Activated effector memory CD4-positive, alpha-beta T cell treated with Interleukin-2 at 50 U/mL for 16 hours (primary cell): ENCODE results near the gene KRTAP1-4.
"Not testable (repeated sequence)": the region's sequence is repeated elsewhere in the genome, so short reads cannot be mapped to it uniquely, and the experiment has no call there.

Experiments used
- DNase-seq: peaks from one replicate; pipeline ENCODE4 v3.0.0-alpha.2; 2020

Gene KRTAP1-4

DNA sequence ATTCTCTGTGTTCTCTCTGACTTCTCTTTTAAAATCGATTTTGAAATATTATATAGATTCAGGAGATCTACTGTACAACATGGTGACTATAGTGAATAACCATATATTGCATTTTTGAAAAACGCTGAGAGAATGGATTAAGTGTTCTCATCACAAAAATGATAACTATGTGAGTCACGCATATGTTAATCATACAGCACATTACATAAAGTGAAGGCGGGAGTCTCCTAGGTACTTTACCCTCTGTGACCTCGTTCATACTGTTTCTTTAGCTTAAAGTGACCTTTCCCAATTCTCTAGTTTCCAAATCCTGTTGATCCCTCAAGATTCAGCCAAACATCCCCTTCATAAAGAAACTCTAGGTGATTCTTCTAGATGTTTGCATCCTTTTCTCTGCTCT, 27.2 kb downstream of the KRTAP1-4 start:
- DNase-seq, result no peak

DNA sequence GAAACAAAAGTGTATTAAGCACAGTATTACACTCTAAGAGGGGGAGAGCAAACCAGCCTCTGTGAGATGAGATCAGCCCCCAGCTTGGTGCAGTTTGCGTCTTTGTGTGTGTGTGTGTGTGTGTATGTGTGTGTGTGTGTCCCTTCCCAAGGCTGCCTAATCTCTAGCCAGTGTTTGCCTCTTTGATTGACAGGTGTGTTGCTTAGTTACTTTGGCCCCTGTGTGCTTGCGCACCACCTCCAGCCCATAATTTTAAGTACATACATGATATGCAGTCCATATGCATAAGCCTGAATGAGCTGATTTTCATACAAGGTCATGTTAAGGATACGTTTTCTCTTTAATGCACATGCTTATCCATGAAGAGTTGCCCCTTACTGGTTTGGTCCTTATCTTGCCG, 28.2 kb downstream of the KRTAP1-4 start:
- DNase-seq, result no peak

DNA sequence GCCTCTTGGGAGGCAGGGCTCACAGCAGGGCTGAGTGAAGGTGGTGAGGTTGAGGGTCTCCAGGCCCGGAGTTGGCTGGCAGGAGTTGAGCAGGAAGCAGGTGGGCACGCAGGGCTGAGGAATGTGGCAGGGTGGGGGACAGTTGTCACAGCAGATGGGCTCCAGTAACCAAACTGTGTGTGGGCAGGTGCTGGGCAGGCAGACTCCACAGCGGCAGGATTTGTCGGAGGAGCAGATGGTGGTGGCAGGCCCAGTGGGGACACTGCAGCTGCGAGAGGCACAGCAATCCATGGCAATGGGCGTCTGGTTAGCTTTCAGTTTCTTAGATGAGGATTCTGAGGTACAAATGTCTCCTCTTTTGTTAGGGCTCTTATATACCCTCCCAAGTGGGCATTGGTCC, 30.4 kb downstream of the KRTAP1-4 start, which contains the start of gene KRTAP3-2:
Gene KRTAP3-2, minus strand, starts transcription at position 344 of the 400 bp plus-strand sequence. Its CDS starts 53 bp downstream, at position 291.
- DNase-seq, result not testable (repeated sequence)

DNA sequence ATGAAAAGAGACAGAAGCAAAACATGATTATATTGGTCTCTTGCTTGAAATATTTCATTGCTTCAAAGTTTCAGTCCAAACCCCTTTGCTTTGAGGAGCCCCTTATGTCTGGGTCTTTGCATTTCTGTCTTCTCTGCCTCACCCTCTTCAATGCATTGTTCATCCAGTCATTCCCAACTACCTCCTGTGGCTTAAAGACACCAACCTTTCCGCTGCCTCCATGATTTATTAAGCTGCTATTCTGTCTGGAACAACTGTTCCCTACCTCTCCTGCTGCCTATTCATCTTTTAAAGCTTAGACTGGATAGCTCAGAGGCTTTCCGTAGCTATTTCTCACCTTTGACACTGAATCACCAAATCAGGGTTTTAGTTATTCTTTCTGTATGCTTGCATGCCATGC, 32.6 kb downstream of the KRTAP1-4 start:
- DNase-seq, result no peak

DNA sequence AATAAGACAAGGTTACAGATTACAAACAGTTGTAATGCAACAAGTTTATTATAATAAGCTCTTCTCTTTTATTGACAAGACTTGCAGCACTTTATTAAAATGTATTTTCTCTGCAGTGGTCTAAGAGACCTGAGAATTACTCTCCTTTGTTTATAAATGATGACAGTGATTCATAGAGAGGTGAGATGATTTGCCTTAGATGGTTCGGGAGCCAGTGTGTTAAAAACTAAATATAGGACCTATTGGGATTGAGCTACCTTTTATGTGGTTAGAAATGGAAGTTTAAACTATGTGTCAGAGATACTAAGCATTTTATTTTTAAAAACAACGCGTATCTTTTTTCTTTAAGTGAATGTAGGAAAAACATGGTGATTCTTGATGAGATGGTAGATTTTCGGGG, 33.2 kb downstream of the KRTAP1-4 start:
- no peak for DNase-seq

DNA sequence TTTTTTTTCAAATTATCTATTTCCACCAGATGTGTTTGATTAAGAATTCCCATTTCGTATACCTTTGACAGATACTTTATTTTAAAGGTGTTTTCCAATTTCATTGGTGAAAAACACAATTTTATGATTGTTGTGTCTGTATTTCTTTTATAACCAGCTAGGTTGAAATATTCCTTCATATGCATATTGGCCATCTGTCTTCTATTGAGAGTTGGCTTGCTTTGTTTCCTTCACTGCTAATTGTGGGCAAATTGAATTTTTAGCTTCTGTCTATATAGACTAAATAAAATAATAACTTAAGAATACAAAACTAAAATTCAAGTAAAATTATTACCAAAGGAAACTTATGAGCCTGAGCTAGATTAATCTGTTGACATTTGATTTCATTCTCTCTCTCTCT, 34.9 kb downstream of the KRTAP1-4 start:
- no peak for DNase-seq

DNA sequence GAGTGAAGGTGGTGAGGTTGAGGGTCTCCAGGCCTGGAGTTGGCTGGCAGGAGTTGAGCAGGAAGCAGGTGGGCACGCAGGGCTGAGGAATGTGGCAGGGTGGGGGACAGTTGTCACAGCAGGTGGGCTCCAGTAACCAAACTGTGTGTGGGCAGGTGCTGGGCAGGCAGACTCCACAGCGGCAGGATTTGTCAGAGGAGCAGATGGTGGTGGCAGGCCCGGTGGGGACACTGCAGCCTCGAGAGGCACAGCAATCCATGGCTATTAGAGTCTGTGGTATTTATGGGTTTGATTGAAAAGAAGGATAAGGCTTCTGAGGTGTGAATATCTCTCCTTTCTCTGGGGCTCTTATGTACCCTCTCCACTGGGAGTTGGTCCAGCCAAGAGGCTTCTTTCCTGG, 36.2 kb downstream of the KRTAP1-4 start, which contains the start of gene KRTAP3-3:
Gene KRTAP3-3, minus strand, starts transcription at position 326 of the 400 bp plus-strand sequence. Its CDS starts 67 bp downstream, at position 259.
- no peak for DNase-seq

DNA sequence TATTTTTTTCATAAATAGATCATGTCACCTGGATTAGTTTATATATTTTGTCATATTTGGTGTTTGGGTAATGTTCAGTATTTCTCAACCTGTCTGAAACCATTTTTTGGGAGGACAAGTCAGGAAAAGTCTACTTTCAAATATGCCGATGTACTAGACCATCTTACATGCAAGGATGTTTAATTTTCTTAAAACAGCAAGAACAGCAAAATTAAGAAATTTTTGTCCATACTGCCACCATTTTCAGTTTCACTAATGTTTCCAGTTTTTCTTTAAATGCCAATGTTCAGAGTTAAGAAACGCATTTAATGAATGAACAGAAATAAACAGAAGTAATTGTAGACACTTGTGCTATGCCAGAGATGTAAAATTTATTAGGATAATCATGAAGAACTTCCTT, 36.9 kb downstream of the KRTAP1-4 start:
- no peak for DNase-seq

DNA sequence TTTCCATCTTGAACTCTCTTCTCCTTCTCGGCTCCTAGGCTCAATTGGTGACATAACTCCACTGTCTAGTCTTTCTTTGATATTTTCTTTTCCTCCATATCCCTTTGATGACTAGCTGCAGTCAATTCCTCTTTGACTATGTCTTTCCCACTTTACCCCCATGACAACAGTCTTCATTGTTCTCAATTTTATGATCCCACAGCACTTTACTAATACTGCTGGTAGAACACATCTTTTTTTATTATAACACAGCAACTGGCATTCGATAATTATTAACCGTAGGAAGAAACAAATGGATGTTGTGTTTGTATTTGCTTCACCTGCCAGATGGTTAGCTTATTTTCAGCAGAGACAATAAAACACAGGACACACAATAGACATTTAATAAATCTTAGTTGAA, 37.3 kb downstream of the KRTAP1-4 start:
- DNase-seq, result no peak

DNA sequence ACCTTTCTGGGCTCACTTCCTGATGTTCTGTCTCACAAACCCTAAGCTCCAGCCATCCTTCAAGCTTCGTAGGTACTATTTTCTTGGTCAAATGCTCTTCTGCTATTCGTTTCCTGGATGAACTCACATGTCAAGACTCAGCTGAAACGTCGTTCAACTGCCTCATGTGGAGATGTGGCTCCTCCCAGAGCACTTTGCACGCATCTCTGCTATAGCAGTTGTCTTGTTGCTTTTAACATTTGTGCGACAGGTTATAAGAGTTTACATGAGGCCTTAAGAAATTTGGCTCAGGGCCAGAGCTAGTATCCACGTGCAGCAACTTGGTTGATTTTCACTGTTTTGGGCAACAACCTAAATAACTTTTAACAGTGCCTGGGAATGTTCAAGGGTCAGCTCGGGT, 43.1 kb downstream of the KRTAP1-4 start:
- no peak for DNase-seq

DNA sequence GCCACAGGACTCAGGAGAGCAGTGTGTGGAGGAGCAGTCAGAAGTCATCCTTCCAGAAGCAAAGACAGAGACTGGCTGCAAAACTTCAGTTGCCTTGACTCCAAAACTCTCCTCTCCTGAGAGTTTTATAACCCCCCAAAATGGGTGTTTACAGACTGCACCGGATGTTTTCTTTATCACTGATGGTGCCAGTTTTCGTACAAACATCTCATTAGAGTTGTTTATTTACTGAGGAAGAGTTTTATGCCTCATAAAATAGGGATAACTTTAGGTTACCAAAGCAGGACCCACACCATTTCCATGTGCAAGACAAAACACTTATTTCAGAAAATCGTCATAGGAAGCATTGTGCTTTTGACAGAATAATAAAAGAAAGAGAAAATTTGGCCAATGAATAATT, 45.8 kb downstream of the KRTAP1-4 start, which contains the start of gene KRT40:
Gene KRT40, minus strand, starts transcription at position 101 of the 400 bp plus-strand sequence. Its CDS starts 53 bp downstream, at position 48.
- DNase-seq, result no peak

DNA sequence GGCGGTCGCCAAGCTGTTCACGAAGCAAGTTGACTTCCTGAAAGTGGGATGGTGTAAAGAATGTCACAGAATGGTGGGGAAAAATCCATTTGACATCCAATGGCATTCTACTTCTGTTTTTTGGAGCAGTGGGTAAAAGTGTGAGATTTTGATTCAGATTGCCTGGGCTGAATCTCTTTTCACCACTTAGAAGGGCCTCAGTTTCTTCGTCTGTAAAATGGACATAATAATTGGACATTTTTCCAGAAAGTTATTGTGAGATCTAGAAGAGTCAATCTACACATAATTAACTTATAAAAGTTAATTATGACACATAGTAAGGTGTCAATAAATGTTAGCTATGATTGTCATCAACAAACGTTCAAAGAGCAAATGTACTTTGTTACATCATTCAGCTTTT, 48.9 kb downstream of the KRTAP1-4 start:
- no peak for DNase-seq

DNA sequence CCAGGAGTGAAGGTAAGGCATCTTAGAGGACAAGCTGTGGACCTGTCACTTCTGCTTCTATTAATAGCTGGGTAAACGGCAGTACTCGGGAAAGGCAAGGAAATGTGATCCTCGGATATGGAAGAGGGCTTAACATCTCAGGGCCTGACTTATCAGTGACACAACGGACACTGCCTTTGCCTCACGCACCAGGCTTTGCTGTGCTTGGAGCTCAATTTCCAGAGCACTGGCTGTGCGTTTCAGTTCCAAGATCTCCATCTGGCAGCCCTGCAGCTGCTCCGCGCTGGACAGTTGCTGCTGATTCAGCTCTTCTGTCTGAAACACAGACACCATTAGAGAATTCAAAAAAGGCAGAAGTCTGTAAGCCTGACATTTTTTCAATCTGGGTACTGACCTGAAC, 49.4 kb downstream of the KRTAP1-4 start:
- no peak for DNase-seq

DNA sequence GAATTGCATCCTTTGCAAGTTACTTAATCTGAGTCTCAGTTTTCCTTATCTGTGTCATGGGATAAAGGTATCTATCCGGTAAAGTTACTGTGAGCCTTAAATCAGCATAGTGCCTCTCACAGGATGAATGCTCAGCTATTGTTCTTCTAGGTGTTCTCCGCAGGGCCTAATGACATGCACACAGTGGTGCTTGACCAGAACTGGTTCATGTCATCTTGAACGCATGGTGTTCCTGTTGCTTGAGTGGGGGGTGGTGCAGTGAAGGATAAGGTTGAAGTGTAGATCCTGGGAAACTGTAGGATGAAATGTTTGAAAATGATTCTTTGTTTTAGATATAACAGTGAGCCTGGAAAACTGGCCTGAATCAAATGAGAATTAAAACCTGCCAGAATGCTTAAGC, 49.9 kb downstream of the KRTAP1-4 start:
- no peak for DNase-seq
